HG02938 (cell line): ENCODE measurements around the gene SLC22A16.

Experiments used
- ATAC-seq: cut with Tn5 transposase; IDR thresholded peaks from one replicate; pipeline ENCODE4 v1.9.1; 2021; ENCODE audit warnings: mild to moderate bottlenecking, moderate library complexity; ENCODE audit not compliant: unreplicated experiment

SLC22A16 gene

DNA sequence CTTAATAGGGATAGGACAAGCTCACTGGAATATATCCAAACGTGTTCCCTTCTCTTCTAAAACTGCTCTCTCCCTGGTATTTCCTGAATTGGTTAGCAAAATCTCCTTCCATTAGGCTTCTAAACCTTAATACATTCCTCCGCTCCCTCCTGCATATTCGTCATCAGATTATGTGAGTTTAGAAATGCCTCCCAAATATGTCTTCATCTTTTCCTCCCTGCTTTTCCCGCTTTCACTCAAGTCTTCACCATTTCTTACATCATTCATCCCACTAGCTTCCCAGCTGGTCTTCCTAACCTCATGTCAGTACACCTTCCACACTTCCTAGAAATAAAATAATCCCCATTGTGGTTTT lies 26.9 kb downstream of the SLC22A16 start:
- ATAC-seq: no peak

DNA sequence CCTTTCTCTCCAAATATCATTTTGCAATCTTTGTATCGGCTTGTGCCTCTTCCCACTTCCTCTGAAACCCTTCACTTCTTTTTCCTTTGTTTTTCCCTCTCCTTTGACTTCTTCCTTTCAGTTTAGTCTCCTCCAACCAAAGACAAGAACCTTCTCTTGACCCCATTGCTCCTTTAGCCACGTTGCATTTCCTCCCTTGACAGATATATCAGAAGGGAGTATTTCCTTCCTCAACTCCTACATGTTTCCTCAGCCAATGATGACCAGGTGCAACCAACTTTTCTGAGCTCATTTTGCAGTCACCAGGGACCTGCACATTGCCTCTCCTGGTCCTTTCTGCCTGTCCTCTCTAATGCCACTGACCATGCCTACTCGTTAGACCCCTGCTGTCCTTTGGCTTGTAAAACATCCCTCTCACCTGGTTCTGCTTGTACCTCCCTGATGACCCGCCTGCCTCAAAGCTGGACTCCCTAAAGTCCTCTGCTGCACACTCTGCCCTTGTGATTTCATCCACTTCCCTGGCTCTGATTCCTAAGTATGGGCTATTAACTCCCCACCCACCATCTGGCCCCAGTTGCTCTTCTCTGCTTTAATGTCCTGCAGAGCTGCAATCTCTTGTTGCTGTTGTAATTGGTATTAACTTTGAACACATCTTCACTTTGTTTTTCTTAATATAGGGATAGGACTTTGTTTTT lies 27.4 kb downstream of the SLC22A16 start:
- no peak for ATAC-seq

GRCh38 chr6:110447761-110448160 lies 28.7 kb downstream of the SLC22A16 start:
- ATAC-seq: no peak

DNA sequence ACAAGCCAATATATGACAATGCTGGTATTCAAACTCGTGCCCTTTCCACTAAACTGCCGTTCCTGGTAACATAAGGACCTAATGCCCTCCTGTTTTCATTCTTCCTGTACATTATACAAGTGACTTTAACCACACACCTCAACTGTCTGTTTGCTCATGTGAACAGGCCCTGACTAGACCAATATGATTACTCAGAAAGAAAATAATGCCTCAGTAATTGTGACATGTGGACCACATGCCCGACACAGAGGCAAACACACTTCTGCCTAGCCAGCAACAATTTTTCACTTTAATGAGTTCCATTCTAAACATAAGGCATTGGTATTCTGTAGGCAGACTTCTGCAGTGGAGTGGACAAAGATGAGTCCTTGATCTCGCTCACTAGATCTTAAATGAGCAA lies 30.0 kb downstream of the SLC22A16 start:
- no peak for ATAC-seq

- ATAC-seq: no peak
Measured at GRCh38 chr6:110440026-110440425, 36.4 kb downstream of the SLC22A16 start.

GRCh38 chr6:110439356-110439755 lies 37.1 kb downstream of the SLC22A16 start:
- ATAC-seq: no peak

DNA sequence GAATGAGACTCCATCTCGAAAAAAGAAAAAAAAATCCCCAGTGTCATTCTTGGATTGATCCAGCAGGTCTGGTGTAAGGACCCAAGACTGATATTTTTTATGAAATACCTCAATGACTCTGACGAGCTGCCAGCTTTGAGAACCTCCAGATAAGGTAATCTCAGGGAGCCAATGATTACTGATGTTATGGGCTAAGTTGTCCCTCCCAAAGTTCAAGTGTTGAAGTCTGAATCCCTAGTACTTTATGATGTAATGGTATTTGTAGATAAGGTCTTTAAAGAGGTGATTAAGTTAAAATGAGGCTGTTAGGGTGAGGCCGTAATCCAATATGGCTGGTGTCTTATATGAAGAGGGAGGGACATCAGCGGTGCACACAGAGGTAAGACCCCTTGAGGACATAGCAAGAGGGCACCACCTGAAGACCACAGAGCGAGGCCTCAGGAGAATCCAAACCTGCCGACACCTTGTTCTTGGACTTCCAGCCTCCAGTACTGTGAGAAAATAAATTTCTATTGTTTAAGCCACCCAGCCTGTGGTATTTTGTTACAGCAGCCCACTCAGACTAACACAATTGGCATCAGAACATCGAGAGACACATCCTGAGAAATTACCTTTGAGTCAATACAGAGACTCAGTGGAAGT lies 41.3 kb downstream of the SLC22A16 start:
- ATAC-seq: no peak

GRCh38 chr6:110432285-110432900 lies 44.0 kb downstream of the SLC22A16 start:
- no peak for ATAC-seq

- no peak for ATAC-seq
Measured at GRCh38 chr6:110430741-110431140, 45.7 kb downstream of the SLC22A16 start.

GRCh38 chr6:110430236-110430635 lies 46.2 kb downstream of the SLC22A16 start:
- ATAC-seq: no peak

GRCh38 chr6:110428153-110428552 lies 48.3 kb downstream of the SLC22A16 start:
- ATAC-seq: no peak

- ATAC-seq: no peak
Measured at GRCh38 chr6:110425816-110426215, 50.6 kb downstream of the SLC22A16 start.

DNA sequence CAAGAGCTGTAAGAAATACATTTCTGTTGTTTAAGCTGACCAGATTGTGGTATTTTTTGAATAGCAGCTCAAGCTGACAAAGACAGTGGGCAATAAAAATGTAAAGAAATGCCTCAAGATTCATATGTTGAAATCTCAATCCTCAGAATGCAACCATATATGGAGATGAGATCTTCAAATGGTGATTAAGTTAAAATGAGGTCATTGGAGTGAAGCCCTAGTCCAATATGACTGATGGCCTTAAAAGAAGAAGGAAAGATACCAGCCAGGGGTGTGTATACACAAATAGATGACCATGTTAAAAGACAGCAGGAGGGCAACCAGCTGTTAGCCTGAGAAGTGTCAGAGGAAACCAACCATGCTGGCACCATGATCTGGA lies 54.0 kb downstream of the SLC22A16 start:
- no peak for ATAC-seq

- ATAC-seq: no peak
Measured at GRCh38 chr6:110421749-110422443, 54.5 kb downstream of the SLC22A16 start.

DNA sequence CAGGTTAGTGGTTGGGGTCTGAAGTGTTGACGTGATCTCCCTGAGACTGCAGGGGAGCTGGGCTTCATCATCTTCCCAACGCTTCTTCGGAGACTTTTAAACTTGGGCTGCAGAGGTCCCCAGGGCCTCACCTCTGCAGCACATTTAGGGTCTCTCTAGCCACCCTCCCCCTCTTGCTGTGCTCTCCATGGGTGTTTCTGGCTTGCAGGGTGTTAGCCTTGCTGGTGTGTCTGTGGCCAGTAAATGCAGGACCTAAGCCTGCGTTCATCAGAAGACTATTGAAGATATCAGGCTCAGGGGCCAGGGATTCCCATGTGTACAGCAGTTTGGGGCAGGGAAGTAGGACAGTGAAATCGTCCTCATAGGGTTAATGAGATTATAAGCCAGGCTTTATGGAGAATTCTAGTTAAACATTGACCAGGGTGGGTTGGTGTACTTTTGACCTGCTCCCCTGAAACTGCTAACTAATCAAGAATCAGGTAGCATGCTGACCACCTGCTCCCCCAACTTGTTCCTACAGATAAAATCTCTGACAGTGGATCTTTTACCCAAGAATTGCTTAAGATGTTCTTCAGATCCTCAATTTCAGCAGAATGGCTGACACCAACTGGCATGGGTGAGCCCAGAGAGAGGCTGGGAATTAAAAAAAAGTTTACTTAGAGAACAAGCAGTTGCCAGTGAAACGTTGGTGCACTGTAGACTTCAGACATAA lies 57.2 kb downstream of the SLC22A16 start:
- ATAC-seq: no peak

- no peak for ATAC-seq
Measured at GRCh38 chr6:110418594-110418993, 57.8 kb downstream of the SLC22A16 start.

DNA sequence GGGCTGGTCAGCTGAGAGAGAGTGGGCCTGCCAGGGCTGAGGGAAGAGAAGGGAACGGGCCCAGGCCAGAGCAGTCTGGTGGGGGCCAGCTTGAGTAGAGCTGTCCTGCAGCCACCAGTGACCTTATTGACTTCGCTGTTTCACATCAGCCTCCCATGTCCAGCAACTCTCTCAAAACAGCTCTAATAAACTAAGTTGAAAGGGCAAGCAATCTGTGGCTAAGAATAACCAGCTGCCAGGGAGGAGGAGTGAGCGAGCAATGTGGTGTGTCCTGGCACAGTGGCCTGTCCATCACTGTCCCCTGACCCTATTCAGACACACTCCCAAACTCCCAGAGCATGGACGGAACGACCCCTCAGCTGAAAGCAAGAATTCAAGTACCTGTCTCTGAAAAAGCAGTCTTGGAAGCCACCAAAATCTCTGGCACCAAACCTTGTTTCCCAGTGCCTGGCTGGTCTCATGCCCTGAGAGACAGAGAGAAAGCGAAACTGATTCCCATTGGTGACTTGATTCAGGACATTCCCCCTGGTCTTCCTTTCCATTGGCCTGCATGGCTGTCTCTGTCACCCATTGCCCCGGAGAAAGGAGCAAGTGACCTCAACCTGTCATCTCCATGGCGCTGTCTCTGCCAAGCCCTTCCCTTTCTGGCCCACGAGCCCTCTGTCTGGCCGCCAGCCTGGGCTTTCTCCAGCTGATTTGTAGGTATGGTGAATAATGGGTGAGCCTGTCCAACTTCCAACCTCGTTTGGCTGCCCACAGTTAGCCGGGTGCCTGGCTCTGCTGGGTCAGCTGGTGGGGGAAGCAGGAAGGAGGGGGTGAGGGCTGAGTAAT lies 61.1 kb downstream of the SLC22A16 start, which contains the start of gene DDO:
Gene DDO (minus strand): TSS at position 490 of the 831 bp plus-strand sequence. CDS start 2,113 bp downstream, outside the sequence.
- ATAC-seq: peak; percentile 52

DNA sequence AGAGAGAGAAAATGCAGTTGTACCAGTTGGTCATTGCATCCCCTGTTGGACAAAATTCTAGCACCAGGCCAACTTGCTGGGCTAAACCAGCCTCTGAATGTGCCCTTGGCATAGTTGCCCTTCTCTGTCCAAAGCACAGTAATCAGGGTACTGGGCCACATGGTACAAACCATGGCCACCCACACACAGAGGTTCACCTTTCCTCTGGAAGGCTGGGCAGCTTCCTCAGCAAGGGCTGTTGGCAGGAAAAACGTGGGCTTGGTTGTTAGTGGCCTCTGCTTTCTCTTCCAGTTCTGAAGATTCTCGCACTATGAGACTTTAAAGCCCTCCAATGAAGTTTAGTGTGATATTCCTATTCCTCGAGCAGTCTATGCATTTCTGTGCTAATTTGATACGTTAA lies 61.7 kb downstream of the SLC22A16 start:
- no peak for ATAC-seq

GRCh38 chr6:110412360-110412759 lies 64.1 kb downstream of the SLC22A16 start:
- ATAC-seq: no peak

DNA sequence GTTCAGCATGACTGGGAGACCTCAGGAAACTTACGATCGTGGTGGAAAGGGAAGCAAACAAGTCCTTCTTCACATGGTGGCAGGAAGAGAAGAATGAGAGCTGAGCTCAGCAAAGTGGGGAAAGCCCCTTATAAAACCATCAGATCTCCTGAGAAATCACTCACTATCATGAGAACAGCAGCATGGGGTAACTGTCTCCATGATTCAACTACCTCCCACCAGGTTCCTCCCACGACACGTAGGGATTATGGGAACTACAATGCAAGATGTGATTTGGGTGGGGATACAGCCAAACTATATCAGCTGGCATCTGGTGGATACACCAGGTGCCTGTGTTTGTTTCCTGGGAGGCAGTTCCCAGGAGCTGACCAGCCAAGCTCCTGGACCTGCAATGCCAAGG lies 65.9 kb downstream of the SLC22A16 start:
- ATAC-seq: no peak
